GM13977 (cell line): ENCODE measurements around the gene KIF22.

Experiments used
- DNase-seq: peaks from one replicate; pipeline ENCODE4 v3.0.0; 2012; ENCODE audit warnings: low spot score
- in situ Hi-C: fragments of 300-500 bp; cut with MboI; formaldehyde crosslinking; loops from one replicate; pipeline ENCODE4 v1.12.0; 2022; ENCODE audit warnings: low sequenced_read_pairs, low pct_unique_long_range_greater_than_20kb, mixed read lengths, inconsistent platforms; ENCODE audit not compliant: unreplicated experiment
- TF ChIP-seq, protein P1 (sequence below): IDR thresholded peaks from 2 replicates; pipeline ENCODE4 v1.5.1; 2012; ENCODE audit warnings: mild to moderate bottlenecking, control low read depth; ENCODE audit not compliant: insufficient read depth; ENCODE audit errors: extremely low read depth, missing control alignments

The KIF22 gene

DNA sequence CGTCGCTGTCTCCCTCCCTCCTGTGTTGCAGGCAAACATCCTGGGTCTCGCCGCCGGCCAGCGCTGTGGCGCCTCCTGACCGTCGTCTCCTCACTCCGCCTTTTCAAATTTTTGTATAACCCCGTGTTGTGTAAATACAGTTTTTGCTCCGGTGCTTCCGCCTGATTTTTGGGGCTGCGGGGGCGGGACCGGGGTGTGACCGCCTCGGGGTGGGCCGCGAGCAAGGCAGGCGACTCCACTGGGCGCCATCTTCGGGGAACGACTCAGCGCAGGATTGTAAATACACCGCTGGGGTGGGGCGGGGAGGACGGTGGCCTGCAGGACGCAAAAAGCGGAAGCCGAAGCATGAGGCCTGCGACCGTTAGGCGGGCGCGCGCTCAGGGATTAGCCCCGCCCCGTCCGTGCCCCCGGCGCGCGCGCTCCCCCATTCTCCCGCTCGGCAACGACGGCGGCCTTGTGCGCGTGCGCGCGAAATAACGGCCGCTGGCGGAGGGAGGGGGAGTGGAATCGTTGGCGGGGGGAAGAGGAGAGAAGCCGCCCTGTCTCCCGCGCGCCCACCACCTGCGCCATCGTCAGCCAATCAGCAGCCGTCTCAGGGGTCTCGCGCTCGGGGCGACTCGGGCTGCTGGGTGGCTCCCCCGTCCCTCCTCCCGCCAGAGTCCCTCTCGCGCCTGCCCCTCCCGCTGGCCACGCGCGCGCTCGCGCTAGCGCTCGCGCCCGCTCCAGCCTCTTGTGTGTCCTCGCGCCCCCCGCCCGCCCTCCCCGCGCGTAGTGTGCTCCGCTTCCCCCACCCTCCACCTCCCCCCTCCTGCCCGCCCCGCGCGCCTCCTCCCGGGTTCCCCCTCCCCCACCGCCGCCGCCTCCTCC, 14.9 kb downstream of the KIF22 start:
- TF ChIP-seq, protein P1, sequence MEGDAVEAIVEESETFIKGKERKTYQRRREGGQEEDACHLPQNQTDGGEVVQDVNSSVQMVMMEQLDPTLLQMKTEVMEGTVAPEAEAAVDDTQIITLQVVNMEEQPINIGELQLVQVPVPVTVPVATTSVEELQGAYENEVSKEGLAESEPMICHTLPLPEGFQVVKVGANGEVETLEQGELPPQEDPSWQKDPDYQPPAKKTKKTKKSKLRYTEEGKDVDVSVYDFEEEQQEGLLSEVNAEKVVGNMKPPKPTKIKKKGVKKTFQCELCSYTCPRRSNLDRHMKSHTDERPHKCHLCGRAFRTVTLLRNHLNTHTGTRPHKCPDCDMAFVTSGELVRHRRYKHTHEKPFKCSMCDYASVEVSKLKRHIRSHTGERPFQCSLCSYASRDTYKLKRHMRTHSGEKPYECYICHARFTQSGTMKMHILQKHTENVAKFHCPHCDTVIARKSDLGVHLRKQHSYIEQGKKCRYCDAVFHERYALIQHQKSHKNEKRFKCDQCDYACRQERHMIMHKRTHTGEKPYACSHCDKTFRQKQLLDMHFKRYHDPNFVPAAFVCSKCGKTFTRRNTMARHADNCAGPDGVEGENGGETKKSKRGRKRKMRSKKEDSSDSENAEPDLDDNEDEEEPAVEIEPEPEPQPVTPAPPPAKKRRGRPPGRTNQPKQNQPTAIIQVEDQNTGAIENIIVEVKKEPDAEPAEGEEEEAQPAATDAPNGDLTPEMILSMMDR: no peak
- DNase-seq: peak; percentile 97
- in situ Hi-C loops: no loop called here

DNA sequence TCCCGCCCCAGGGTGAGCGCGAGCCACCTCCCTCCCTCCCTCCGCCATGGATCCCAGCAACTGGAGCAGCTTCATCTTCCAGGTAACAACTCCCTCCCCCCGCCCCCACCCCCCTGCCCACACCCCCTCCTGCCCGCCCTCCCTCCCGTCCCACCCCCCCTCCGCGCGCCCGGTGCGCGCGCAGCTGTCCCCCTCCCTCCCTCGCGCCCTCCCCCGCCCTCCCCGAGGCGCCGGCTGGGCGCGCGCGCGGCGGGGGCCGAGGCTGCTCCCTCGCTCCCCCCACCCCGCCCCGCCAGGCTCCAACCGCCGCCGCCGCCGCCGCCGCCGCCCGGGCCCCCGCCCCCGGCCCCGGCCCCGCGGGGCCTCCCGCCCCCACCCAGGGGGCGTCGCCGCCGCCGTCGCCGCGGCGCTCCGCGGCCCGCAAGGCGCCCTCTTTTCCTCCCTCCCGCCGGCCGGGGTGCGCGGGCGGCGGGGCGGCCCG, 15.6 kb downstream of the KIF22 start, which contains the start of gene MAZ:
Gene MAZ, plus strand, starts transcription at position 431 of the 481 bp plus-strand sequence. CDS start 173 bp downstream, outside the sequence.
- TF ChIP-seq, protein P1: no peak
- in situ Hi-C loops: no loop called here
- peak; percentile 89 for DNase-seq

DNA sequence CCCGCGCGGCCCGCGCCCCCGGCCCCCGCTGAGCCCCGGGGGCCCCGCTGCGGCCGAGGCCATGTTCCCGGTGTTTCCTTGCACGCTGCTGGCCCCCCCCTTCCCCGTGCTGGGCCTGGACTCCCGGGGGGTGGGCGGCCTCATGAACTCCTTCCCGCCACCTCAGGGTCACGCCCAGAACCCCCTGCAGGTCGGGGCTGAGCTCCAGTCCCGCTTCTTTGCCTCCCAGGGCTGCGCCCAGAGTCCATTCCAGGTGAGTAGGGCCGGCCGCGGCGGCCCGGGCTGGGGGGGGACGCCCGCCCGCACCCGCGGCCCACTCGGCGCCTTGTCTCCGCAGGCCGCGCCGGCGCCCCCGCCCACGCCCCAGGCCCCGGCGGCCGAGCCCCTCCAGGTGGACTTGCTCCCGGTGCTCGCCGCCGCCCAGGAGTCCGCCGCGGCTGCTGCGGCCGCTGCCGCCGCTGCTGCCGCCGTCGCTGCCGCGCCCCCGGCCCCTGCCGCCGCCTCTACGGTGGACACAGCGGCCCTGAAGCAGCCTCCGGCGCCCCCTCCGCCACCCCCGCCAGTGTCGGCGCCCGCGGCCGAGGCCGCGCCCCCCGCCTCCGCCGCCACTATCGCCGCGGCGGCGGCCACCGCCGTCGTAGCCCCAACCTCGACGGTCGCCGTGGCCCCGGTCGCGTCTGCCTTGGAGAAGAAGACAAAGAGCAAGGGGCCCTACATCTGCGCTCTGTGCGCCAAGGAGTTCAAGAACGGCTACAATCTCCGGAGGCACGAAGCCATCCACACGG, 16.3 kb downstream of the KIF22 start:
- DNase-seq: peak; percentile 62
- TF ChIP-seq, protein P1: no peak
- in situ Hi-C loops: no loop called here

DNA sequence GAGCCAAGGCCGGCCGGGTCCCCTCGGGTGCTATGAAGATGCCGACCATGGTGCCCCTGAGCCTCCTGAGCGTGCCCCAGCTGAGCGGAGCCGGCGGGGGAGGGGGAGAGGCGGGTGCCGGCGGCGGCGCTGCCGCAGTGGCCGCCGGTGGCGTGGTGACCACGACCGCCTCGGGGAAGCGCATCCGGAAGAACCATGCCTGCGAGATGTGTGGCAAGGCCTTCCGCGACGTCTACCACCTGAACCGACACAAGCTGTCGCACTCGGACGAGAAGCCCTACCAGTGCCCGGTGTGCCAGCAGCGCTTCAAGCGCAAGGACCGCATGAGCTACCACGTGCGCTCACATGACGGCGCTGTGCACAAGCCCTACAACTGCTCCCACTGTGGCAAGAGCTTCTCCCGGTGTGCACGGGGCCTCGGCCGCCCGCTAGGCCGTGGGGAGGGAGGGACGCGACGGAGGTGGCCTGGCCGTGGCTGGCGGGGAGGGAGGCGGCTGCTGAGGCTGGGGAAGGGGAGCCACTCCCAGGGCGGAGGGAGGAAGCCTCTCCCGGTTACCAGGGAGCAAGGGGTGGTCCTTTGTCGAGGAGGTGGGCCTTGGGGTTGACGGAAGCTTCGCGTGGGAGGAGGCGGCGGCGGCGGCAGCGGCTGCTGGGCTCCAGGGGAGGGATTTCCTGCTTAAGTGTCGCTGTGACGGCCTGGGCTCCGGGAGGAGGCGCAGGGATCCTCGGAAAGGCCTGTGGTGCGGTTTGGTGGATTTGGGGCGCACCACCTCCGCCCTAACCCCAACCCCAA, 17.1 kb downstream of the KIF22 start:
- in situ Hi-C loops: no loop called here
- DNase-seq: peak; percentile 87
- TF ChIP-seq, protein P1: peak; percentile 56

DNA sequence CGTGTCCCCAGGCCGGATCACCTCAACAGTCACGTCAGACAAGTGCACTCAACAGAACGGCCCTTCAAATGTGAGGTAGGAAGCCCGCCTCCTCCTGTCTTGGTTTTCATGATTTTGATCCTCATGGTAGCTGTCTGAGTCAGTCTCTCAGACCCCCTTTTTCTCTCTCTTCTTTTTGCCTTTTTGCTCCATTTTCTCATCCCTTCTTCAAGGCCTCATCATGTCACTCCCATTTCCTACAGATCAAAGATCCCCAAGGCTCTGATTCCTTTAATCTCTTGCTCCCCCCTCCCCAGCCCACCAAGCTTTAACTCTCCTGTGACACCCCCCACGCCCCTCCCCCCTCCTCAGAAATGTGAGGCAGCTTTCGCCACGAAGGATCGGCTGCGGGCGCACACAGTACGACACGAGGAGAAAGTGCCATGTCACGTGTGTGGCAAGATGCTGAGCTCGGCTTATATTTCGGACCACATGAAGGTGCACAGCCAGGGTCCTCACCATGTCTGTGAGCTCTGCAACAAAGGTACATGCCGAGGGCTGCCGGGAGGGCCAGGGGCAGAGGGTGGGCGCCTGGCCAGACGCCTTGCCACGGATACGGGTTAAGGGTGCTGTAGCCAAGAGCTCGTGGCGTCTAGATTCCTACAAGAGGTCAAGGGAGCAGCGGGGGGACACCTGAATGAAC, 17.8 kb downstream of the KIF22 start:
- DNase-seq: no peak
- TF ChIP-seq, protein P1: no peak
- in situ Hi-C loops: no loop called here
